Erythroblast (primary cell): ENCODE results near the gene THAP8.

ENCODE experiments used
- GATA1 ChIP-seq: IDR thresholded peaks from 2 replicates; pipeline ENCODE4 v1.6.1; 2011; ENCODE audit warnings: low read depth, mild to moderate bottlenecking, control low read depth, low read length, moderate library complexity
- POLR2A ChIP-seq: IDR thresholded peaks from 2 replicates; pipeline ENCODE4 v1.6.1; 2011; ENCODE audit warnings: mild to moderate bottlenecking, low read length

DNA sequence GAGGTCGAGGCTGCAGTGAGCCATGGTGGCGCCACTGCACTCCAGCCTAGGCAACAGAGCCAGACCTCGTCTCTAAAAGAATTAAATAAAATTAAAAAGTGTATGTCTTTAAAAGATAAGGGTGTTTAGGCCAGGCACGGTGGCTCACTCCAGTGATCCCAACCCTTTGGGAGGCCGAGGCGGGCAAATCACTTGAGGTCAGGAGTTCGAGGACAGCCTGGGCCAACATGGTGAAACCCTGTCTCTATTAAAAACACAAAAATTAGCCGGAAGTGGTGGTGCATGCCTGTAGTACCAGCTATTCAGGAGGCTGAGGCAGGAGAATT is 66.6 kb downstream of the THAP8 start:
- TF ChIP-seq POLR2A (no peak), GATA1 (no peak)
